GM12865 (cell line): Measurements from ENCODE around the gene PTPRN2.
"Not testable (repeated sequence)": the region's sequence is repeated elsewhere in the genome, so short reads cannot be mapped to it uniquely, and the experiment has no call there.

ENCODE experiments used
- DNase-seq: peaks from one replicate; pipeline ENCODE4 v3.0.0; 2010; ENCODE audit warnings: low read depth
- H3K4me3 ChIP-seq: 2 replicates; pipeline ENCODE4 v1.5.1; 2011; ENCODE audit warnings: mild to moderate bottlenecking, low read depth, low read length, control low read depth
- CTCF ChIP-seq: IDR thresholded peaks from 2 replicates; pipeline ENCODE4 v1.5.1; 2011; ENCODE audit warnings: low read length, control low read depth, low read depth, inconsistent platforms; ENCODE audit not compliant: insufficient read depth; ENCODE audit errors: missing control alignments

PTPRN2 gene

GRCh38 chr7:157904866-157905570 lies 682.6 kb downstream of the PTPRN2 start:
- H3K4me3 ChIP-seq = no peak overlapping the region
- no peak for TF ChIP-seq CTCF
- no peak for DNase-seq

GRCh38 chr7:157904211-157904865 lies 683.3 kb downstream of the PTPRN2 start:
- no peak for TF ChIP-seq CTCF
- no peak for DNase-seq
- no peak overlapping the region for H3K4me3 ChIP-seq

GRCh38 chr7:157903710-157904109 lies 683.9 kb downstream of the PTPRN2 start:
- TF ChIP-seq CTCF = no peak
- no peak for DNase-seq
- no peak overlapping the region for H3K4me3 ChIP-seq

GRCh38 chr7:157903296-157903695 lies 684.3 kb downstream of the PTPRN2 start:
- TF ChIP-seq CTCF = no peak
- no peak overlapping the region for H3K4me3 ChIP-seq
- DNase-seq = no peak

- DNase-seq, H3K4me3 ChIP-seq: not testable (repeated sequence)
Measured at GRCh38 chr7:157901816-157902610, 685.6 kb downstream of the PTPRN2 start.

GRCh38 chr7:157901166-157901565 lies 686.5 kb downstream of the PTPRN2 start:
- no peak for DNase-seq
- no peak overlapping the region for H3K4me3 ChIP-seq
- no peak for TF ChIP-seq CTCF

GRCh38 chr7:157900556-157900955 lies 687.1 kb downstream of the PTPRN2 start:
- no peak overlapping the region for H3K4me3 ChIP-seq
- no peak for TF ChIP-seq CTCF
- no peak for DNase-seq
